Activated T-cell treated with anti-CD3 and anti-CD28 coated beads for 1 hour (primary cell): ENCODE measurements around the gene HLCS.

ENCODE experiments used
- DNase-seq: peaks from one replicate; pipeline ENCODE4 v3.0.0-alpha.2; 2020; ENCODE audit warnings: low read depth

The HLCS gene

DNA sequence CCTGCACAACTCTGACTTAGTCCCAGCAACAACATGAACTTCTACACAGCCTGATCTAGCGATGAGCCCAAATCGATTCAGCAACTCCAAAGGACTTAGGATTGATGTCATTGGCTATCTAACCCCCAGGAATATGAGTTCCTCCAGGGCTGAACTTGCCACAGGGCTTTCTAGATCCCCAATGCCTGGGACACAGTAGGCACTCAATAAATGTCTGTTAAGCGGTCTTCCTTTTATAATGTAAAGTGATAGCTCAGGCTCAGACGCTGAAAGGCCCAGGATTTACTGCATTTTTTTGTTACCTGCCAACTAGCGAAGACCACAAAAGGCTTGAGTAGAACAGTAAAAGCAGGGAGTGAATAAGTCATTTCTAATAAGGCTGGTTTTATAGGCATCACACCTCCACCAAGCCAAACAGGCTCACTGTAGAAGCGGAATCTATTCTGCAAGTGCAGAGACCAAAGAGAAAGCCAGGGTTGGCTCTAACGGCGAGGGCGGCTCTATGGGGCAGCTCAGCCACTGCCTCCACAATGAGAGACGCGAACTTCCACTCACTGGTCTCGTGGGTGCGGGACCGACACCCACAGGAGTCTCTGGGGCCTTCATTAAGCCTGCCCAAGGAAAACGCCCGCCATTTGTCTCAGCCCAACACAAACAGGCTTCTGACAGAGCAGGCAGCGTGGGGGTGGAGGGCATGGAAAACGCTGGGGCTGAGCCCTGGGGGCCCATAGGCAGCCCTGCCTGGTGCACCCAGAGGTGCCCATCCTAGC lies 52.0 kb downstream of the HLCS start:
- no peak for DNase-seq

DNA sequence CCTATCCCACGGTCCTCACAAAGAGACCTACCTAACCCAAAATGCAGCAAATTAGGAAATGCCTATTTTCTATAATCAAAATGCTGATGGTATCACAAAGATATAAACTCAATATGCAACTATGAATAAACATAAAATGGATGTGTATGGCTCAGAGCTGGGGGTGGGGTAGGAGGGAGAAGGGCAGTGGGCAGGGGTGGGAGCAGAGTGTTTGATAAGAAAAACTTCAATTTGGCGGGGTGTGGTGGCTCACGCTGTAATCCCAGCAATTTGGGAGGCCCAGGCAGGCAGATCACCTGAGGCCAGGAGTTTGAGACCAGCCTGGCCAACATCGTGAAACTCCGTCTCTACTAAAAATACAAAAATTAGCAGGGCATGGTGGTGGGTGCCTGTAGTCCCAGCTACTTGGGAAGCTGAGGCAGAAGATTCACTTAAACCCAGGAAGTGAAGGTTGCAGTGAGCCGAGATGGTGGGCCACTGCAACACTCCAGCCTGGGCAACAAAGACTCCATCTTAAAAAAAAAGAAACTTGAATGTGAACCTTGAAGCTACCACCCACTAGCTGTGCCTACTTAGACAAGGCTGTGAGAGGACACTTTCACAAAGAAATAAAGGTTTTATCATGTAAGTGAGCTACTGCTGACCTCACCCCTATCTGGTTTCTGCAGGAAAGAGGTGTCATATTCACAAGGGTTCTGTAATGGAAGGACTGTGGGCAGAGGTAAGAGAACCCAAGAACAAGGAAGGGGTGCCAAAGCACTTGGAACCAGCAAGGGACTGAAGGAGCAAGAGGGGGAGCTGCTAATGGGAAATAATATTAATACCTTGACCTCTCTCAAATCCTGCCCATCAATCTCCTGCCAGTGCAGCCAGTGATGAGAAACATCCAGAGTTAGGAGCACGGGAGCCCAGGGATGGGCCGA lies 53.0 kb downstream of the HLCS start:
- DNase-seq: no peak

DNA sequence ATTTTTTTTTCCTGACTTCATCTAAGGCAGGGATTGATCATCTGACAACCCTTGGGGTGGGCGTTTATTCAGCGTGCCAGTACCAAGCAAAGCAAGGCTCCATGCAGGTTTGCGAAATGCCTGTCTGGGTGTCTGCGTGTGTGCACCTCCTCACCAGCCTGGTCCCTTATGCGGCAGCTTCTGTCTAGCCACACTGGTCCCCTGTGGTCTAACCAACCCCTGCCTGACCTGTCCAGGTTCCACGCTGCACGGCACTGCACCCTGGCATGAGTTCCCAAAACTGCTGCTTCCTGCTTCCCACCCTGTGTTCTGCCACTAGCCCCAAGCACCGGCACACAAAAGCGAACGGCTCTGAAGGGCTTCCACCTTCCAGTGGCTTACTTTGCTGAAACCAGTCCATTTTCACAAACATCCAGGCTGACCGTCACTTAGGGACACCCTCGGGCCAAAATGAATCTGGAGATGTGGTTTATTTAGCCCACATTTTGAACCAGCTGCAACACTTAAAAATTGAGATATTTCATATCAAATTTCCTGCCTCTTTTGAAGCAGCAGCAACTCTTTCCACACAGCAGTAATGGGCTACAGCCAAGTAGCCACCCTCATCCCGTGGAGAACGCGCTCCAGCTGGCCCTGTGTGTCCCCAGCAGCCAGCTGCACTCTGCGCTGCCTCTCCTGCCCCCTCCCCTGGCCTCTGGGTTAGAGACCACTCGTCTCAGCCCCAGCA lies 55.7 kb downstream of the HLCS start:
- no peak for DNase-seq

DNA sequence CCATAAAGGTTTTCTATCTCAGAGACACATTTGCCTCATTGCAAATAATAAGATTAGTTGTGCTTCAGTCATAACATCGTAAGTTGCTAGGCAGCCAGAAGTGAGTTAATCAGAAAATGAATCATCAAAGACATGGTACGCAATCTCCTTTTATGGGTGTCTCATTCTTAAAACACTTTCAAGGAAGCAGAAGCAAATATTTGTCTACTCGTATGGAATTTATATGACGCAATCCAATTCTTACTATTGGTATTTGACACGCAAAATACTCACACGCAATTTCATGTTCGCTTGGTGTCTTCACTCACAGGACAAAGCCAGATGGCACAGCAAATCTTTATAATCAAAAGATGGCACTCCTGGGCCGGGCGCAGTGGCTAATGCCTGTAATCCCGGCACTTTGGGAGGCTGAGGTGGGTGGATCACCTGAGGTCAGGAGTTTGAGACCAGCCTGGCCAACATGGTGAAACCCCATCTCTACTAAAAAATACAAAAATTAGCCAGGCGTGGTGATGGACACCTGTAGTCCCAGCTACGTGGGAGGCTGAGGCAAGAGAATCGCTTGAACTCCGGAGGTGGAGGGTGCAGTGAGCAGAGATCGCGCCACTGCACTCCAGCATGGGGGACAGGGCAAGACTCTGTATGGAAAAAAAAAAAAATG lies 56.4 kb downstream of the HLCS start:
- DNase-seq: no peak

DNA sequence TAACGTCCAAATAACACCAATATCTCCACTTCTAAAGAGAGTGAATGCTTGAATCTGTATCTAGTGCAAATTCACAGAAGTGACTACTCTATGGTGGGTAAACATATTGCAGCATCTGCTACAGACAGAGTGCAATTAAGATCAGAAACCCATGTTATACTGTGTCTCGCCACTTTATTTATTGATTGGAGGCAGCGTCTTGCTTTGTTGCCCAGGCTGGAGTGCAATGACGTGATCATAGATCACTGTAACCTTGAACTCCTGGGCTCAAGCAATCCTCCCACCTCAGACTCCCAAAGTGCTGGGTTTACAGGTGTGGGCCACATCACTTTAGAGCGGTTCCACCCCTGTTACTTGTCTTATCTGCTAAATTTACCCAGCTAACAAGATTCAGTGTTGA lies 57.0 kb downstream of the HLCS start:
- DNase-seq: no peak

DNA sequence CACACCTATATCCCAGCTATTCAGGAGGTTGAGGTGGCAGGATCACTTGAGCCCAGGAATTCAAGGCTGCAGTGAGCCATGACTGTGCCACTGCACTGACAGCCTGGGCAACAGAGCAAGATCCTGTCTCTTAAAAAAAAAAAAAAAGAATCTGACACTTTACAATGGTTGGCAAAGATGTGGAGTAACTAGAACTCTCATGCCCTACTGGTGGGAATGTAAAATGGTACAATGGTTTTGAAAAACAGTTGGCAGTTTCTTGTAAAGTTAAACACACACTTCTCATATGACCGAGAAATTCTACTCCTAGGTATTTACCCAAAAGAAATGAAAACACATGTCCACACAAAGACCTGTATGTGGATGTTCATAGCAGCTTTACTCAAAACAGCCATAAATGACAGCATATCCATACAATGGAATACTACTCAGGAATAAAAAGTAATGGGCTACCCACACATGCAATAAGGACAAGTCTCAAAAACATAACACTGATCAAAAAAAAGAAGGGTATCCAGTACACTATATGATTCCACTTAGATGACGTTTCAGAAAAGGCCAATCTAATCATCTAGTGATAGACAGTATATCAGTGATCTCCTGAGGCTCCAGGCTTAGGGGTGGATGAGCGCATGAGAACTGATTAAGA lies 58.1 kb downstream of the HLCS start:
- no peak for DNase-seq

DNA sequence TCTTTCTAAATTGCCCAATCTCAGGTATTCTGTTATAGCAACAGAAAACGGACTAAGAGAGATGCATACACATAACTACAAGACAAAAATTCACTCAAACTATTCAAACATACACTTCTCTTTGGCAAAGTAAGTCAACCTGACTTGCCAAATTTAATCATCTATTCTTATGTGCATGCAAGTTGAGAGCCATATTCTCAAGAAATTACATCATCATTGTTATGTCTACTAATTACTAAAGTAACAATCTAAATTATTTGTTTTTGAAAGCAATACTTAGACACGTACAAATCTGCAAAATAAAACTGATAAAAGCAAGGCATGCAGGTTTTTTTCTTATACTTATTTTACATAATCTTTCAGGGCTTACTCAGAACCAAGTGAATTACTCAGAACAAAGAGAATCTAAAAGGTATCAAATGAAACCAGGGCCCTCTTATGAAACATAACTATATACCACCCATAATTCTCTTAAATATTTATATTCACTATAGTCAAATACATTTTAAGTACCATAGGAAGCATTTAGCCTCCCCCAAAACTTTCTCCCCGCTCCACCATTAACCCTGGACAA lies 62.3 kb downstream of the HLCS start:
- DNase-seq: no peak

DNA sequence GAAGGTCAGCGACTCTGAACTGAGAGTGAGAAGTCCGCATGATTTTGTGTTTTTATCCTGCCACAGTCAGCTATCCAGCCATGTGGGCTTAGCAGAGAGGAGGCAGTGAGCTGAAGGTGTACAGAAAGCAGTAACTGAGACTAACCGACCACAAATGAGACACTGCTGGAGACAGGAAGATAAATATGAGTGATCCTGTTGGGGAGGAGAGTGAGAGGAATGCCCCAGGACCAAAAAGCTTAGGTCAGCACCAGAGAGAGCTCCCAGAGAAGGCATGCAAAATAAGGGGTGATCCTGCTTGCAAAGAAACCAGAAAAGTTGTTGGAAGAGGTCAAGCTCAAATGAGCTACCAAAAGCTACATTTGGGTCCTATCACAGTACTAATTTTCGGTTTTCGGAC lies 63.7 kb downstream of the HLCS start:
- no peak for DNase-seq

DNA sequence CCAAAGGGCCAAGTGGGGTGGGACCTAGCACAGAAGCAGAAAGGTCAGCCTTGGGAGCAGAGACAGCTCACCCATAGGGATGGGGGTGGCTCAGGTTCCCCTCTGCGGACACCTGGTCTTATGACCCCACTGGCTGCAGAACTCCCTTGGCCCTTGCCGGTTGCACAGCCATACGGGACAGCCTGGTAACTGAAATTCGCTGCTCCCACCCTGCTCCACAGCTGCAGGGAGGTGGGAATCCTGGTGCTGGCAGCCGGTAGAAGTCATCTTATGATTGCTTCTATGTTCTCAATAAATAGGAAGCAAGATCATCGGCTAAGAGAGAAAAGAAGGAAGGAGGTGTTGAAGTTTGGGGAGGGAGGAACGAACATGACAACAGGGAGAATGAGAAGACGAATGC lies 64.1 kb downstream of the HLCS start:
- no peak for DNase-seq

DNA sequence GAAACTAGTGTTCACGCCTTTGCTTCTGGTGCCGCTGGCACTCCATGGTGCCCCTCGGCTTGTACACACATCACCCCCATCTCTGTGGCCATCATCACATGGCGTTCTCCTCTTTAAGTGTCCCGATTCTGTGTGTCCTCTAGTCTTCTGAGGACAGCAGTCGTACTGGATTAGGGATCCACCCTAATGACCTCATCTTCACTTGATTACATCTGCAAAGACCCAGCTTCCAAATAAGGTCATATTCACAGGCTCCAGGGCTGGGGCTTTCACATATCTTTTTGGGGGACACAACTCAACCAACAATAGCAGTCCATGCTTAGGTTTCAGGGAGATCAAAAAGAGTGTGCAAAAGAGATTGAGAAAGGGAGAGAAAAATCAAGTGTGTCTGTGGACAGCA lies 64.9 kb downstream of the HLCS start:
- DNase-seq: no peak

DNA sequence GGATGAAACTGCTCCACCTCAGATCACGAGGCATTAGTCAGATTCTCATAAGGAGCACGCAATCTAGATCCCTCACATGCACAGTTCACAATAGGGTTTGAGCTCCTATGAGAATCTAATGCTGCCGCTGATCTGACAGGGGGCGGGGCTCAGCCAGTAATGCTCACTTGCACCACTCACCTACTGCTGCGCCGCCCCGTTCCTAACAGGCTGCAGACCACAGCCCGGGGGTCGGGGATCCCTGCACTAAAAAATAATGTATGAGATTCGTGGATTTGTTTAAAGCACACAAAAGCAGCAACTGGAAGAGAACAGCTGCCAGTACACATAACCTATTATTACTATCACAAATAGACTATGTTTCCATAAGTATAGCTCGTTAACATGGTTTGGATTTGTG lies 72.9 kb downstream of the HLCS start:
- DNase-seq: no peak

DNA sequence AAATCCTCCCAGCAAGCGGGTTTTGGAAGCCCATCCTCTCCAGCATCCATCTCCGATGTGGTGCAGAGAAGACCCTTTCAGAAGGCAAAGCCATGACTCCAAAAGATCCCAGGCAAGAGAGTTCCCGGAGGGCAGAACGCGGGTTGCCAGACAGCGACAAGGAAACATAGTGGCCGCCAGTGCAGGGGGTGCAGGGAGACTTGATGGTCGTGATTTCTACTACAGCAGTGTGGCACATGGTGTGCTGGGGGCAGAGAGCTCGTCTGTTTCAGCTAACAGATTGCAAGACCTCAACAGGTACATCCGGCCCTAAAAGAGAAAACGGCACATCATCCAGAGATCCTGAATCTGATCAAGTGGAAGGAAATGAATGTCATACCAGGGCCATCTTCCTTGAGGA lies 74.3 kb downstream of the HLCS start:
- no peak for DNase-seq

DNA sequence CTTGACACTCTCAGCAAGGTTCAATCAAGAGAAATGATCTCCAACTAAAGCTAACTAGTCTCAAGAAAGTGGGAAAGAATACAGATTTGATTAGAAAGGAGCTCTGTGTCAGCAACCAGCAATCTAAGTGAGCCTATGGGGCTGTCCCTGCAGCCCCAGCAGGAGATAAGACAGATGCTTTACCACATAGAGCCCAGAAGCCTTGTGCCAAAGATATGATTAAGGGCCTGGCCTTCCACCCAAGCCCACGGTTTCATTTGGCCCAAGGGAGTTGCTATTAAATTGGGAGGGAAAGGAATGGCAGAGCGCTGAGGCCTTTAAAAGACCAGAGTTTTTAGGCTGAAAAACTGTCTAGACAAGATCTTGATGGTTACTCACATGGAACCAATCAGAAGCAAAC lies 74.8 kb downstream of the HLCS start:
- DNase-seq: no peak

DNA sequence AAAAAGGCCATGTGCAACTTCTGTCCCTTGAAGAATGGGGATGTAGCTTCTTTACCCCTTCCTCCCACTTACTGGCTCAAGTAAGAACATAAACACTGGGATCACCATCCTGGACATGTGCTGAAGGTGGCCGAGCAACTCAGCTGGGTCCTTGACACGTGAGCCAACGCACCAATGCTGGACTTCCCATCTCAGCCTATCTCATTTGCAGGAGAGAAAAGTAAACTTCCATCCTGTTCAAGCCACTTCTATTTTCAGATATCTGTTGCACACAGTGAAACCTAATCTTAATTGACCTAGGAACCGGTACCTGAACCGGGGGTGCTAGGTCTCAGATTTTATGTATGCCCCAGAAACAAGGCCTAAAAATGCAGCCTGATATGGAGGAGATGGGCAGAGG lies 75.3 kb downstream of the HLCS start:
- no peak for DNase-seq

DNA sequence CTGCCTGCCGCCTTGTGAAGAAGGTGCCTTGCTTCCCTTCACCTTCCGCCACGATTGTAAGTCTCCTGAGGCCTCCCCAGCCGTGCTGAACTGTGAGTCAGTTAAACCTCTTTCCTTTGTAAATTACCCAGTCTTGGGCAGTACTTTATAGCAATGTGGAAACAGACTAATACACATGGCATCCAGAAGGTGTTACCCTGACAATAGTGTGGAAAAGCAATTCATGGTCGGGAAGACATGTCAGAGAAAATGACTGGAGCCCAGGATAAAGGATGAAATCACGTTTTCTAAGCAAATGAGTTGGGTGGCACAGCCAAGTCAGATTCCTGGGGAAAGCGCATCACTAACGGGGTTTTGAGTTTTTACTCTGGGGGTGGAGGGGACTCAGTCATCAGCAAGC lies 76.4 kb downstream of the HLCS start:
- no peak for DNase-seq

DNA sequence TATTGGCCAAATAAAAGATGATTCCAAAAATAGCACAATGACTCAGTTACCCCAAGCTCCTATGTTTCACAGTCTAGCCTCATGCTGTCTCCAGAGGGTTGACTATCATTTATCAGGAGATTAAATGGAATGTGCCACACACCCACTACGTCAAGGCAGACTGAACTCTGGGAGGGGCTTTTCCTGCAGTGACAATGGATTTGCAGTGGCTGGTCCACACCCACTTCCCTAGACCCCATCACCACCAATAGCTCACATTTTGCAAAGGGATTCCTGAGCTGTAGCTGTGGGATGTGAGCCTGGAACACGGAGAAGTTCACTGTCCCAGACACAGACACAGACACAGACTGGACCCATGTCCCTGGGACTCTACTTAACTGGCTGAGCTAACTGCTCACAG lies 77.1 kb downstream of the HLCS start:
- DNase-seq: no peak

DNA sequence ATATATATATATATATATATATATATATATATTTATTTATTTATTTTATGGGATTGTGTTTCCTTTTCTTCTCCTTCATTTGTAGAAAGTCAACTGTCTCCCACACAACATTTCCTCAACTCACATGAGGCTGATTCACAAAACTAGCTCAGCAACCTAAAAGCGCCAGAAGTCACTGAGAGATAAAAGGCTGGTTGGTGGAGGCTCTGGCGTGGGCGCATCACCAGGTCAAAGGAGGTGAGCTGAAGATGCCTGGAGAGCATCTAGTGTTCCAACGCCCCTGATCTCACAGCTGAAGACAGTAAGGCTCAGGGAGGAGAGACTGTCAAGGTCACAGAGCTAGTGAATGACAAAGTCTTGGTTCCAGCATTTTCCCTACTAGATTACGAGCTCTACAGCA lies 78.0 kb downstream of the HLCS start:
- no peak for DNase-seq

DNA sequence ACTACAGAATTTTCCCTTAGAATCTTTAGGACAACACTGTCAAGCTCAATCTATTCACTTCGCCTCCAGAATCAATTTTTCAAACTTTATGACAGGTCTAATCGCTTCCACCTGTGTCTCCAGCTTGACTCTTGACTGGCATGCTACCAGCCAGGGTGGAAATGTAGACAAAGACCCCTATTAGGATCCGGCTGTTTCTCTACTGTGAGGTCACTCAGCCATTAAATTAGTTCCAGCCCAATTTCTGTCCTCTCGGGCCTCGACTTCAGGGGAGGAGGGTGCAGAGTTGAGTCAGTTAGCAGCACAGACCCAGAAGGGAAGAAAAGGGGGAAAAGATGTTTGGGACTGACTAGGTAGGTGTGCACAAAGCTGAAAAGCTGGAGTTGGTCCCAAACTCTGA lies 78.5 kb downstream of the HLCS start:
- DNase-seq: no peak

DNA sequence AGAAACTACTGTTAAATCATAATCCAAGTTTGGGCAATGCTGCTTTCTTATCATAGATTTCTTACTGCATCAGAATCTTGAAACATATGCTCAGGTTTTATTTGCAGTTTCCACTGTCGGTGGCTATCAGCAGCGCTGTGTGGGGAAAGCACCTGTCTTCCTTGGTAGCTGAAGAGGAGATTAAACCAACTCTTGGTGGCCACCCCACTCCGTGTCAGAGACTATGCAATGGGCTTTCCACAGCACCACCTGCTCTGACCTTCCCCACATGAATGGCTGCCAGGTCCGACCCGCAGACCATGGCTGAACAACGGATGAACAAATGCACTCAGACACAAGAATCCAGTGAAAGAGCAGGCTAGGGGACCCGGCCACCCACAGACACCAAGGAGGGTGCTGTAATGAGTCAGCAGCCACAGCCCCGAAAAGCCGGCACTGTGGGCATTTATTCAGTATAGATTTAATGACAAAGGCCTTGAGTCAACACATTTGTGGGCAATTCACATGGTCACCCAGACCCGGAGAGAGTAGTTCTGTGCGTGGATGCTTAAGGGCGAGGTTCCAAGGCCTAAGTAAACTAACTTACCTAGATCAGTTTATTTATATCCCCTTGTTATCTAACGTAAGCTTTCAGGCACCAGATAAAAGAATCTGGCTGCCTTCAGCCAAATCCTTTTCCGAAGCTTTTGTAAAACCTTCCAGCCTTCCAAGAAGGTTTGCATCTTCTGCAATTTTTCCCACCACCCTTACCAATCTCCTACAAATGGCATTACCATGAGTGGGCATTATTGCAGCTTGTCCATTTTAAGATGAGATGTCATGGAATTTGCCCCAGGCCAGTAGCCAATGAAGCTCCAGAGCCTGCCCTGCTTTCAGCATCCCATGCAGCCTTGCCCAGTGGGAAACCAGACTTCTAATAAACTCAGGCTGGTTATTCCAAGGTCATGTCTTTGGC lies 82.7 kb downstream of the HLCS start:
- no peak for DNase-seq

DNA sequence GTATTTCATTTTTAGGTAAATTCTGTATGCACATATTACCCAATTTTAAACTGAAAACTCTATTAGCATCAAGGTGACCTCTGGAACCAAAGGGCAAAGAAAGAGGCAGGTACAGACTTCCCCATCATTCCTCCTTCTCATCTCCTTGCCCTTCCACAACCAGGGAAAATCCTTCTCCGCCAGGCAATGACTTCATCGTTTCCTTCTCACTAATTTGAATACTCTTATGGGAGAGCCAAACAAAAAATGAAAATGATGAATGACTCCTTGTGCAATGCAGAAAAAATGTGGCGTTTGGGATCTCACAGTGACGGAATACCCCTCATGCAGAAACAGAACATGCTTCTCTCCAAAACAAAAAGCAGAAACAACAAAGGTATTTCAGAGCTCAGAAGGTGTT lies 83.7 kb downstream of the HLCS start:
- DNase-seq: no peak
